NT2/D1 (cell line): ENCODE results near the gene ITPRIP.

ENCODE experiments used
- SUZ12 ChIP-seq: IDR thresholded peaks from 2 replicates; pipeline ENCODE4 v1.6.1; 2011; ENCODE audit not compliant: insufficient read length, insufficient read depth; ENCODE audit errors: extremely low read depth
- YY1 ChIP-seq: IDR thresholded peaks from 2 replicates; pipeline ENCODE4 v1.6.1; 2011; ENCODE audit not compliant: insufficient read length, insufficient read depth
- ZNF274 ChIP-seq: IDR thresholded peaks from 2 replicates; pipeline ENCODE4 v1.6.1; 2011; ENCODE audit warnings: mild to moderate bottlenecking, low read depth, low read length

- TF ChIP-seq SUZ12, result no peak
- no peak for TF ChIP-seq ZNF274
- TF ChIP-seq YY1, result no peak
Observed at GRCh38 chr10:104284846-104285245, 53.4 kb downstream of the ITPRIP start.
